WERI-Rb-1 (cell line): ENCODE data around the gene CCDC33.

Experiments used
- DNase-seq: peaks from one replicate; pipeline ENCODE4 v3.0.0-alpha.2; 2020
- H3K27ac ChIP-seq: fragments of 250-450 bp; sonication (Bioruptor Pico); 2 replicates; pipeline ENCODE4 v1.5.1; 2020; ENCODE audit warnings: mild to moderate bottlenecking, moderate library complexity
- H3K27me3 ChIP-seq: fragments of 250-450 bp; sonication (Bioruptor Pico); 2 replicates; pipeline ENCODE4 v1.5.1; 2021; ENCODE audit warnings: mild to moderate bottlenecking, low read depth, moderate library complexity; ENCODE audit not compliant: insufficient read depth, severe bottlenecking
- H3K36me3 ChIP-seq: fragments of 250-450 bp; sonication (Bioruptor Pico); 2 replicates; pipeline ENCODE4 v1.5.1; 2020; ENCODE audit warnings: mild to moderate bottlenecking, moderate library complexity
- H3K4me3 ChIP-seq: 2 replicates; pipeline ENCODE4 v1.5.1; 2011; ENCODE audit warnings: low read depth, mild to moderate bottlenecking, control low read depth, low read length
- H3K9me3 ChIP-seq: fragments of 250-450 bp; sonication (Bioruptor Pico); 2 replicates; pipeline ENCODE4 v1.5.1; 2021; ENCODE audit warnings: mild to moderate bottlenecking, moderate library complexity; ENCODE audit not compliant: severe bottlenecking
- TF ChIP-seq, protein P1 (sequence below): IDR thresholded peaks from 2 replicates; pipeline ENCODE4 v1.5.1; 2011; ENCODE audit warnings: low read depth, mild to moderate bottlenecking, control low read depth, inconsistent platforms, low read length

CCDC33 gene

DNA sequence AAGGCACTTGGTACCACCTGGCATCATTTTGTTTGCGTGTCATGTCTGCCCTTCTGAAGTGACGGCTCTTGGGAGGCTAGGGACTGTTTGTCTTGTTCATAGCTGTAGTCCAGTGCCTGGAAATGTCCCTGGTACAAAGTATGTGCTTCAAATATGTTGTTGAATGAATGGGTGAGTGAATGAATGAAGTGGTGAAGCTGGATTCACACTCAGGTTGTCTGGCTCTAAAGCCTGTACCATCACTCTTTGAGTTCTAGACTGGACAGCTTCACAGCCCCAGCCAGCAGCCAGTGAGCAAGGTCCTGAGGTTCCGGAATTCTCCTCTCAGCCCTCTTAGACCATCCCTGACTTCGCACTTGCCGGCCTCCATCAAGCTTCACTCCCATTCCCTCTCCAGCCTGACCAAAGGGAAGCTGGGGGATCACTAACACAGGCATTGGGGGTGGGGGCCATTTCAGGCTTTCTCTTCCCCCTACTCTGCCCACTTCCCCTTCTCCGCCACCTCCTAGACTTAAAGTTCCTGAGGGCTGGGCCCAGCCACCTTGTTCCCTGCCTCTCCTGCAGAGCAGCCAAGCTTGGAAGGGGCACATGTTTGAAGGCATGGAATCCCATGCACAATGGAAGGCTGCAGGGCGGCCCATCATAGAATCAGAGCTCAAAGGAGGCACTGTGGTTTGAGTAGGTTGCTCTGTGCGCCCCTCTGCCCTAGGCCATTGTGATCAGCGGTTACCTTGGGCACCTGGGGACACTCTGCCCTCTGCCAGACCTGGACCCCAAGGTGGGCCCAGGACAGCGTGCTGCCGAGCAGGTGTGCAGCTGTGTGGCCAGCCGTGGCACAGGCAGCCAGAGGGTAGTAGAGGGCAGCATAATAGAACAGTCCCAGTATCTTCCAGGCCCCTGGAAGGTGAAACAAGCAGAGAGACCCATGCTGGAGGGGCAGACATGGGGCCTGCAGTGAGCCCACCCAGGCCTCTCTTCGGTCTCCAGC lies 41.3 kb upstream of the CCDC33 start:
- H3K4me3 ChIP-seq, result no peak overlapping the region
- peaks cover 71% of the 10 kb centered on the region for H3K36me3 ChIP-seq
- no peak for DNase-seq
- H3K27me3 ChIP-seq, result no peaks in the 10 kb centered on the region
- H3K9me3 ChIP-seq, result no peaks in the 10 kb centered on the region
- TF ChIP-seq, protein P1, sequence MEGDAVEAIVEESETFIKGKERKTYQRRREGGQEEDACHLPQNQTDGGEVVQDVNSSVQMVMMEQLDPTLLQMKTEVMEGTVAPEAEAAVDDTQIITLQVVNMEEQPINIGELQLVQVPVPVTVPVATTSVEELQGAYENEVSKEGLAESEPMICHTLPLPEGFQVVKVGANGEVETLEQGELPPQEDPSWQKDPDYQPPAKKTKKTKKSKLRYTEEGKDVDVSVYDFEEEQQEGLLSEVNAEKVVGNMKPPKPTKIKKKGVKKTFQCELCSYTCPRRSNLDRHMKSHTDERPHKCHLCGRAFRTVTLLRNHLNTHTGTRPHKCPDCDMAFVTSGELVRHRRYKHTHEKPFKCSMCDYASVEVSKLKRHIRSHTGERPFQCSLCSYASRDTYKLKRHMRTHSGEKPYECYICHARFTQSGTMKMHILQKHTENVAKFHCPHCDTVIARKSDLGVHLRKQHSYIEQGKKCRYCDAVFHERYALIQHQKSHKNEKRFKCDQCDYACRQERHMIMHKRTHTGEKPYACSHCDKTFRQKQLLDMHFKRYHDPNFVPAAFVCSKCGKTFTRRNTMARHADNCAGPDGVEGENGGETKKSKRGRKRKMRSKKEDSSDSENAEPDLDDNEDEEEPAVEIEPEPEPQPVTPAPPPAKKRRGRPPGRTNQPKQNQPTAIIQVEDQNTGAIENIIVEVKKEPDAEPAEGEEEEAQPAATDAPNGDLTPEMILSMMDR, result no peak
- peak overlapping the region; percentile 23; the same call in 1 of the 2 replicates for H3K27ac ChIP-seq

- TF ChIP-seq, protein P1, result no peak
- Histone ChIP-seq H3K27ac (no peak overlapping the region), H3K4me3 (no peak overlapping the region), H3K36me3 (peaks cover 73% of the 10 kb centered on the region), H3K27me3 (no peaks in the 10 kb centered on the region), H3K9me3 (no peaks in the 10 kb centered on the region)
- DNase-seq, result no peak
Observed at GRCh38 chr15:74196175-74196574, 40.0 kb upstream of the CCDC33 start.

DNA sequence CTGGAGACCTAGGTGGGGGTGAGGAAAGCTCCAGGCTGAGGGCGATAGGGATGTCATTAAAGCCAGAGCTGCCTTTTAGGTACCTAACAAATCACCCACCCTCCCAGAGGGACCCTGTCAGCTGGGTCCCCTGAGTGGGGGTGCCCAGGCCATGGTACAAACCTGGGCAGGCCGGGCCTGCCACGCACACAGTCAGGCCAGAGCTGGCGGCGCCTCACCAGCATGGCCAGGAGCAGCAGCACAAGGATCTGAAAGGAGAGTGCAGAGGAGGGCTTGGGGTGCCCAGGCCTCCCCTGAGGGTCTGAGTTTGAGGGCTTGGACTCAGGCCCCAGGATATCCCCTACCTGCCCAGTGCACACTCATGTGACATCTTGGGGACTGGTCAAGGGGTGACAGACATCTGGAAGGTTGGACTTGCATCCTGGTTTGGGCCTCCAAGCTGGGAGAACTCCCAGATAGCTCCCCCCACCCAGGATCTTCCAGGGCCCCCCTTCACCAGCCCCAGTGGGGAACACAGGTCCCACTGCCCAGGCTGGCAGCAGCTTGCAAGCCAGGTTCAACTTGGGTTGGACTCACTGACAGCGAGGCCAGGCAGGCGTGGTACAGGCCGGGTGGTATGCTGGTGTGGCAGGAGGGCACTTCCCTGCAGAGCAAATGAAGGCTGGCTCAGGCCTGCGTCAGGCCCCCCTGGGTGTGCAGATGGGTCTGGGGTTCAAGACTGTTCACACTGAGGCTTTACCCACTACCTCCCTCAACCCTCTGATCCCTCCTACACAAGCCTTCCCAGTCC lies 38.8 kb upstream of the CCDC33 start:
- Histone ChIP-seq H3K4me3 (no peak overlapping the region), H3K9me3 (no peaks in the 10 kb centered on the region), H3K27me3 (no peaks in the 10 kb centered on the region), H3K27ac (no peak overlapping the region), H3K36me3 (peaks cover 71% of the 10 kb centered on the region)
- no peak for DNase-seq
- TF ChIP-seq, protein P1, result no peak

DNA sequence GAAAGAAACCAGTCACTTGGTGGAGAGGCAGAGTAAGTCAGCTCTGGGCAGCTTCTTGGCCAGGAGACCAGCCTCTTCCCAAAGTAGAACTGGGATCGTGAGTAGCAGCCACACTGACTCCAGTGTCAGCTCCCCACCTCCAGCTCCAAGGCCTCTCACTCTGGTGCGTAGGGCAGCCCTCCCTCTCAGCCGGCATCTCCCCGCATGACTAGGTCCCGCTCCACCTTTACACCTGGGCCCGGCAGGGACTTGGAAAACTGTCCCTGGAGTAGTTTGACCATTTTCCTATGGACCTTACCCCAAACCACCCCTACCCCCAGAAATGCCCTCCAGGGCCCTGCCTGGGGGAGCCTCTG lies 36.9 kb upstream of the CCDC33 start:
- DNase-seq, result no peak
- no peak overlapping the region for H3K4me3 ChIP-seq
- no peaks in the 10 kb centered on the region for H3K9me3 ChIP-seq
- no peaks in the 10 kb centered on the region for H3K27me3 ChIP-seq
- H3K36me3 ChIP-seq, result peaks cover 61% of the 10 kb centered on the region
- TF ChIP-seq, protein P1, result no peak
- H3K27ac ChIP-seq, result no peak overlapping the region

- DNase-seq, result no peak
- Histone ChIP-seq H3K9me3 (no peaks in the 10 kb centered on the region), H3K27me3 (no peaks in the 10 kb centered on the region), H3K36me3 (peaks cover 50% of the 10 kb centered on the region), H3K27ac (peak overlapping the region; percentile 90), H3K4me3 (peak overlapping the region; percentile 53; the same call in 1 of the 2 replicates)
- TF ChIP-seq, protein P1, result no peak
Observed at GRCh38 chr15:74200412-74200815, 35.7 kb upstream of the CCDC33 start.
